B cell (primary cell): ENCODE data around the gene RGS3.

Experiments
- CTCF ChIP-seq: fragments of 200-600 bp; IDR thresholded peaks from one replicate; pipeline ENCODE4 v1.8.0; 2022; ENCODE audit warnings: antibody characterized with exemption, mild to moderate bottlenecking
- EZH2 ChIP-seq: IDR thresholded peaks from 2 replicates; pipeline ENCODE4 v1.6.1; 2012; ENCODE audit warnings: borderline replicate concordance, low read depth, mild to moderate bottlenecking, moderate library complexity, low read length; ENCODE audit not compliant: insufficient read depth, poor library complexity, severe bottlenecking

- TF ChIP-seq CTCF (no peak), EZH2 (no peak)
These were observed 11.5 kb downstream of the RGS3 start for GRCh38 chr9:113475031-113475430.
